WTC11 (cell line): ENCODE measurements around the gene NPAS2. TPM values are rescaled to one million over a fixed set of nuclear protein-coding genes. Genes with fewer than 3 reads are reported as not detected.

Source experiments
- ATAC-seq: fragments of 200-7000 bp; cut with Tn5 transposase; 2 replicates; pipeline ENCODE4 v1.10.0; 2021; ENCODE audit warnings: mild to moderate bottlenecking, moderate library complexity
- CTCF ChIA-PET: fragments of 300-600 bp; sonication (Branson Sonifier 250); formaldehyde crosslinking; loops from one replicate; lab custom pipeline; 2021; ENCODE audit warnings: antibody characterized with exemption; lab: Charles Lee
- POLR2A ChIA-PET: fragments of 350-600 bp; sonication (Branson Sonifier 250); formaldehyde crosslinking; loops from one replicate; lab custom pipeline; 2021; ENCODE audit warnings: antibody characterized with exemption; lab: Charles Lee
- DNase-seq: peaks from one replicate; pipeline ENCODE4 v3.0.0; 2021; ENCODE audit warnings: low spot score
- H3K27ac Mint-ChIP-seq: 2 replicates; pipeline ENCODE4 v1.8.0; 2021; ENCODE audit warnings: mixed read lengths
- H3K27me3 Mint-ChIP-seq: 2 replicates; pipeline ENCODE4 v1.8.0; 2021; ENCODE audit warnings: low read depth, mild to moderate bottlenecking, moderate library complexity, mixed read lengths
- H3K36me3 Mint-ChIP-seq: 2 replicates; pipeline ENCODE4 v1.8.0; 2021; ENCODE audit warnings: mixed read lengths
- H3K4me1 Mint-ChIP-seq: 2 replicates; pipeline ENCODE4 v1.8.0; 2022; ENCODE audit warnings: mixed read lengths
- H3K4me3 Mint-ChIP-seq: 2 replicates; pipeline ENCODE4 v1.8.0; 2021; ENCODE audit warnings: mild to moderate bottlenecking, moderate library complexity, mixed read lengths
- H3K9me3 Mint-ChIP-seq: 2 replicates; pipeline ENCODE4 v1.8.0; 2021; ENCODE audit warnings: mixed read lengths
- ATF1 ChIP-seq: sonication (generic); formaldehyde crosslinking; IDR thresholded peaks from 2 replicates; pipeline ENCODE4 v1.8.1; 2023; ENCODE audit warnings: mild to moderate bottlenecking, moderate library complexity, missing genetic modification reagents
- ATF3 ChIP-seq: sonication (generic); formaldehyde crosslinking; conservative IDR thresholded peaks from 2 replicates; pipeline ENCODE4 v1.8.1; 2022; ENCODE audit warnings: mild to moderate bottlenecking, missing genetic modification reagents
- CREB1 ChIP-seq: sonication (generic); formaldehyde crosslinking; IDR thresholded peaks from 2 replicates; pipeline ENCODE4 v1.8.0; 2023; ENCODE audit warnings: mild to moderate bottlenecking, missing genetic modification reagents
- CTCF ChIP-seq: fragments of 200-600 bp; IDR thresholded peaks from 2 replicates; pipeline ENCODE4 v1.8.0; 2022; ENCODE audit warnings: antibody characterized with exemption
- EMX1 ChIP-seq: fragments of 250-450 bp; sonication (Bioruptor Pico); IDR thresholded peaks from 2 replicates; pipeline ENCODE4 v1.8.0; 2021; ENCODE audit warnings: mild to moderate bottlenecking
- FOXP1 ChIP-seq: sonication (generic); formaldehyde crosslinking; IDR thresholded peaks from 2 replicates; pipeline ENCODE4 v1.8.0; 2022; ENCODE audit warnings: missing genetic modification reagents, mild to moderate bottlenecking, moderate library complexity, borderline replicate concordance
- FOXP4 ChIP-seq: sonication (generic); formaldehyde crosslinking; IDR thresholded peaks from 2 replicates; pipeline ENCODE4 v1.8.0; 2022; ENCODE audit warnings: mild to moderate bottlenecking, missing genetic modification reagents
- GABPB1 ChIP-seq: sonication (generic); formaldehyde crosslinking; IDR thresholded peaks from 2 replicates; pipeline ENCODE4 v1.8.1; 2023; ENCODE audit warnings: mild to moderate bottlenecking, missing genetic modification reagents
- GRHL2 ChIP-seq: fragments of 250-450 bp; sonication (Bioruptor Pico); IDR thresholded peaks from 2 replicates; pipeline ENCODE4 v1.8.0; 2022; ENCODE audit warnings: mild to moderate bottlenecking, moderate library complexity; ENCODE audit not compliant: insufficient replicate concordance, severe bottlenecking
- IRF2 ChIP-seq: sonication (generic); formaldehyde crosslinking; IDR thresholded peaks from 2 replicates; pipeline ENCODE4 v1.8.0; 2022; ENCODE audit warnings: low read depth, missing genetic modification reagents, borderline replicate concordance
- KAT7 ChIP-seq: sonication (generic); formaldehyde crosslinking; IDR thresholded peaks from 2 replicates; pipeline ENCODE4 v1.8.1; 2023; ENCODE audit warnings: missing genetic modification reagents, mild to moderate bottlenecking, borderline replicate concordance
- MAX ChIP-seq: sonication (generic); formaldehyde crosslinking; IDR thresholded peaks from 2 replicates; pipeline ENCODE4 v1.8.0; 2022; ENCODE audit warnings: mild to moderate bottlenecking, missing genetic modification reagents
- NFE2L1 ChIP-seq: sonication (generic); formaldehyde crosslinking; IDR thresholded peaks from 2 replicates; pipeline ENCODE4 v1.8.1; 2023; ENCODE audit warnings: missing genetic modification reagents
- PRDM15 ChIP-seq: sonication (generic); formaldehyde crosslinking; IDR thresholded peaks from 2 replicates; pipeline ENCODE4 v1.8.0; 2022; ENCODE audit warnings: missing genetic modification reagents
- TCF7 ChIP-seq: sonication (generic); formaldehyde crosslinking; IDR thresholded peaks from 2 replicates; pipeline ENCODE4 v1.8.0; 2022; ENCODE audit warnings: mild to moderate bottlenecking, low read depth, missing genetic modification reagents, moderate library complexity
- TP53 ChIP-seq: sonication (generic); formaldehyde crosslinking; IDR thresholded peaks from 2 replicates; pipeline ENCODE4 v1.8.1; 2023; ENCODE audit warnings: mild to moderate bottlenecking, missing genetic modification reagents
- ZMAT4 ChIP-seq: fragments of 250-450 bp; sonication (Bioruptor Pico); IDR thresholded peaks from 2 replicates; pipeline ENCODE4 v1.9.0; 2021; ENCODE audit warnings: mild to moderate bottlenecking
- ZNF317 ChIP-seq: sonication (generic); formaldehyde crosslinking; IDR thresholded peaks from 2 replicates; pipeline ENCODE4 v1.8.1; 2023; ENCODE audit warnings: low read depth, mild to moderate bottlenecking, moderate library complexity, missing genetic modification reagents, borderline replicate concordance
- ZNF671 ChIP-seq: fragments of 250-450 bp; sonication (Bioruptor Pico); IDR thresholded peaks from 2 replicates; pipeline ENCODE4 v1.8.0; 2021; ENCODE audit warnings: mild to moderate bottlenecking
- total RNA-seq: library from RNA; stranded (reverse); gene quantifications from 3 replicates; pipeline ENCODE4 v1.2.3, GENCODE V29; 2021

Gene NPAS2
- total RNA-seq, 1 experiment from 2014 or later: 2.6 TPM

GRCh38 chr2:101038455-101039255 is 218.7 kb downstream of the NPAS2 start:
- H3K36me3 Mint-ChIP-seq: peaks cover 49% of the 10 kb centered on the region
- TF ChIP-seq PRDM15 (CRISPR knock-in tag) (no peak), ATF1 (CRISPR knock-in tag) (no peak), EMX1 (CRISPR knock-in tag) (0 out of 2 replicates have a peak, but pooled peaks have one; percentile 33), TP53 (no peak), FOXP1 (peak; percentile 47; the same call in 1 of the 2 replicates), MAX (peak; percentile 66), ATF3 (peak; percentile 86), CTCF (peak; percentile 79), GABPB1 (CRISPR knock-in tag) (peak; percentile 100)
- ChIA-PET POLR2A (no interaction called here), CTCF (interaction anchor here (0.6 to 3.6 kb wide), 27 partner anchors 9 to 400 kb away, joined by 3 to 102 read pairs (median 5); partner anchors contain the start of genes CNOT11 and TBC1D8)
- peak; percentile 90 for ATAC-seq
- H3K27me3 Mint-ChIP-seq: no peaks in the 10 kb centered on the region
- peaks cover 7% of the 10 kb centered on the region for H3K4me1 Mint-ChIP-seq
- no peak overlapping the region for H3K27ac Mint-ChIP-seq
- no peak overlapping the region for H3K4me3 Mint-ChIP-seq
- DNase-seq: peak; percentile 66
- no peaks in the 10 kb centered on the region for H3K9me3 Mint-ChIP-seq

GRCh38 chr2:101040072-101040471 is 220.1 kb downstream of the NPAS2 start:
- Mint-ChIP-seq H3K27ac (no peak overlapping the region), H3K9me3 (no peaks in the 10 kb centered on the region), H3K36me3 (peaks cover 42% of the 10 kb centered on the region), H3K27me3 (no peaks in the 10 kb centered on the region), H3K4me3 (no peak overlapping the region), H3K4me1 (peaks cover 7% of the 10 kb centered on the region)
- no peak for ATAC-seq
- TF ChIP-seq CREB1 (CRISPR knock-in tag): no peak
- no peak for TF ChIP-seq NFE2L1 (CRISPR knock-in tag)
- DNase-seq: no peak
- POLR2A ChIA-PET: no interaction called here
- CTCF ChIA-PET: interaction anchor here (0.9 to 1.1 kb wide), 3 partner anchors 110 to 309 kb away, joined by 3 read pairs; no protein-coding TSS in a partner anchor

GRCh38 chr2:101040761-101041160 is 220.8 kb downstream of the NPAS2 start:
- no peak for DNase-seq
- Mint-ChIP-seq H3K4me1 (peaks cover 7% of the 10 kb centered on the region), H3K9me3 (no peaks in the 10 kb centered on the region), H3K4me3 (no peak overlapping the region), H3K27ac (no peak overlapping the region), H3K27me3 (no peaks in the 10 kb centered on the region), H3K36me3 (peaks cover 40% of the 10 kb centered on the region)
- ChIA-PET CTCF (interaction anchor here (1.0 to 1.1 kb wide), 2 partner anchors 109 to 310 kb away, joined by 3 read pairs; no protein-coding TSS in a partner anchor), POLR2A (no interaction called here)
- no peak for ATAC-seq
- TF ChIP-seq FOXP4 (CRISPR knock-in tag): no peak
- TF ChIP-seq KAT7: no peak
- TF ChIP-seq TCF7: no peak
- TF ChIP-seq ZNF317 (CRISPR knock-in tag): no peak
- TF ChIP-seq ZNF671 (CRISPR knock-in tag): no peak
- no peak for TF ChIP-seq ZMAT4 (CRISPR knock-in tag)
- TF ChIP-seq GRHL2 (CRISPR knock-in tag): no peak
- no peak for TF ChIP-seq IRF2 (CRISPR knock-in tag)
